DOHH2 (cell line): ENCODE results near the gene SLCO2A1.

Experiments used
- H3F3A ChIP-seq: fragments of 200-600 bp; sonication (generic), shearing (Covaris generic); 2 replicates; pipeline ENCODE4 v1.6.0; 2016; ENCODE audit warnings: antibody characterized with exemption, mild to moderate bottlenecking; ENCODE audit not compliant: control insufficient read depth, insufficient read depth
- H3K27ac ChIP-seq: fragments of 200-600 bp; sonication (generic); 2 replicates; pipeline ENCODE4 v1.5.1; 2014; ENCODE audit warnings: low read depth, mild to moderate bottlenecking, low read length, moderate library complexity
- H3K27me3 ChIP-seq: fragments of 200-600 bp; sonication (generic); 2 replicates; pipeline ENCODE4 v1.6.1; 2014; ENCODE audit warnings: mild to moderate bottlenecking, low read length, mixed read lengths; ENCODE audit not compliant: control insufficient read depth
- H3K36me3 ChIP-seq: fragments of 200-600 bp; sonication (generic); 2 replicates; pipeline ENCODE4 v1.6.1; 2014; ENCODE audit warnings: mild to moderate bottlenecking, low read length, moderate library complexity, mixed read lengths; ENCODE audit not compliant: control insufficient read depth
- H3K4me1 ChIP-seq: fragments of 200-600 bp; sonication (generic); 2 replicates; pipeline ENCODE4 v1.6.1; 2014; ENCODE audit warnings: mild to moderate bottlenecking, low read length, mixed read lengths; ENCODE audit not compliant: control insufficient read depth
- H3K4me2 ChIP-seq: fragments of 200-600 bp; sonication (generic); 2 replicates; pipeline ENCODE4 v1.6.0; 2014; ENCODE audit warnings: mild to moderate bottlenecking, low read length, moderate library complexity
- H3K4me3 ChIP-seq: fragments of 200-600 bp; sonication (generic); 2 replicates; pipeline ENCODE4 v1.5.1; 2014; ENCODE audit warnings: mild to moderate bottlenecking, low read length, mixed read lengths
- H3K79me2 ChIP-seq: fragments of 200-600 bp; sonication (generic); 2 replicates; pipeline ENCODE4 v1.6.1; 2014; ENCODE audit warnings: mild to moderate bottlenecking, low read length, mixed read lengths; ENCODE audit not compliant: control insufficient read depth
- H3K9me2 ChIP-seq: fragments of 200-600 bp; sonication (generic); replicated peaks from 2 replicates; pipeline ENCODE4 v1.6.1; 2014; ENCODE audit warnings: mild to moderate bottlenecking, low read length, mixed read lengths; ENCODE audit not compliant: control insufficient read depth
- H3K9me3 ChIP-seq: fragments of 200-600 bp; sonication (generic); 2 replicates; pipeline ENCODE4 v1.6.1; 2014; ENCODE audit warnings: antibody characterized with exemption, low read length, mixed read lengths; ENCODE audit not compliant: control insufficient read depth, insufficient read depth
- H4K20me1 ChIP-seq: fragments of 200-600 bp; sonication (generic); 2 replicates; pipeline ENCODE4 v1.6.0; 2014; ENCODE audit warnings: low read depth, mild to moderate bottlenecking, antibody characterized with exemption, low read length, moderate library complexity; ENCODE audit not compliant: control insufficient read depth, insufficient read depth
- CTCF ChIP-seq: fragments of 200-600 bp; sonication (generic); IDR thresholded peaks from one replicate; pipeline ENCODE4 v1.5.1; 2014; ENCODE audit warnings: antibody characterized with exemption, mild to moderate bottlenecking, low read depth, low read length; ENCODE audit not compliant: poor library complexity, severe bottlenecking
- EZH2phosphoT487 ChIP-seq: fragments of 200-600 bp; sonication (generic); IDR thresholded peaks from 2 replicates; pipeline ENCODE4 v1.6.1; 2017; ENCODE audit warnings: borderline replicate concordance, mild to moderate bottlenecking, antibody characterized with exemption, low read length, moderate library complexity, mixed read lengths

Gene SLCO2A1

GRCh38 chr3:133887803-133888703 is 141.7 kb downstream of the SLCO2A1 start:
- Histone ChIP-seq H3K9me2 (no peaks in the 10 kb centered on the region), H3F3A (no peaks in the 10 kb centered on the region), H3K4me2 (no peak overlapping the region), H3K79me2 (no peaks in the 10 kb centered on the region), H3K9me3 (no peaks in the 10 kb centered on the region), H4K20me1 (no peaks in the 10 kb centered on the region), H3K4me3 (no peak overlapping the region), H3K27me3 (0 out of 2 replicates have a peak, but pooled peaks cover under 1% of the 10 kb centered on the region), H3K27ac (no peak overlapping the region), H3K36me3 (no peaks in the 10 kb centered on the region), H3K4me1 (no peaks in the 10 kb centered on the region)
- no peak for TF ChIP-seq CTCF
- TF ChIP-seq EZH2phosphoT487, result no peak

- Histone ChIP-seq H3K79me2 (no peaks in the 10 kb centered on the region), H3K27me3 (no peaks in the 10 kb centered on the region), H3F3A (no peaks in the 10 kb centered on the region), H3K4me2 (no peak overlapping the region), H3K27ac (no peak overlapping the region), H3K9me2 (no peaks in the 10 kb centered on the region), H3K4me1 (no peaks in the 10 kb centered on the region), H3K36me3 (no peaks in the 10 kb centered on the region), H4K20me1 (no peaks in the 10 kb centered on the region), H3K9me3 (no peaks in the 10 kb centered on the region), H3K4me3 (no peak overlapping the region)
- TF ChIP-seq EZH2phosphoT487 (no peak), CTCF (no peak)
These were observed 142.5 kb downstream of the SLCO2A1 start for GRCh38 chr3:133887074-133887802.

- no peaks in the 10 kb centered on the region for H3K27me3 ChIP-seq
- H3K9me2 ChIP-seq, result no peaks in the 10 kb centered on the region
- no peaks in the 10 kb centered on the region for H3K9me3 ChIP-seq
- no peaks in the 10 kb centered on the region for H3K79me2 ChIP-seq
- no peaks in the 10 kb centered on the region for H4K20me1 ChIP-seq
- no peaks in the 10 kb centered on the region for H3K36me3 ChIP-seq
- H3K4me2 ChIP-seq, result no peak overlapping the region
- TF ChIP-seq EZH2phosphoT487 (no peak), CTCF (no peak)
- no peak overlapping the region for H3K27ac ChIP-seq
- H3K4me1 ChIP-seq, result no peaks in the 10 kb centered on the region
- H3K4me3 ChIP-seq, result no peak overlapping the region
- no peaks in the 10 kb centered on the region for H3F3A ChIP-seq
These were observed 143.5 kb downstream of the SLCO2A1 start for GRCh38 chr3:133886031-133886722.
